Measurements from ENCODE around the gene SLC23A2.

DNA sequence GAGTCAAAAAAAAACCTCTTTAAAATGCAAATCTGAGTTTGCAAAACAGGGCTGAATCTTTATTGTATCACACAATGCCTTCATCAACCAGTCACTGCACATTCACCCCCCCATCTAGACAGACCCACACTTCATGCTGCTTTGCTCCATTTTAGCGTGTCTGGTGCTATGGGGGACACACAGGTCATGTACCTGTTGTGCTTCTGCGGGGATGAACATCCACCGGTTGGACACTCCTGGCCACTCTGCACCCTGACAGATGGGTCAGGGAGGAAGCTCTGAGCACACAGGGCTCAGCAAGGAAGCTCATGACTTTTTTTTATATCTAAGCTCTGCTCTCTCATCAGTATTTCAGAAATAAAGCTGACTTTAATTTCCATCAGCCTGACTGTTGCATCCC, 143.3 kb downstream of the SLC23A2 start:
- TF ChIP-seq POLR2AphosphoS5 (IDR thresholded peaks at IDR 0.05) = no peak
- TF ChIP-seq, protein P1, sequence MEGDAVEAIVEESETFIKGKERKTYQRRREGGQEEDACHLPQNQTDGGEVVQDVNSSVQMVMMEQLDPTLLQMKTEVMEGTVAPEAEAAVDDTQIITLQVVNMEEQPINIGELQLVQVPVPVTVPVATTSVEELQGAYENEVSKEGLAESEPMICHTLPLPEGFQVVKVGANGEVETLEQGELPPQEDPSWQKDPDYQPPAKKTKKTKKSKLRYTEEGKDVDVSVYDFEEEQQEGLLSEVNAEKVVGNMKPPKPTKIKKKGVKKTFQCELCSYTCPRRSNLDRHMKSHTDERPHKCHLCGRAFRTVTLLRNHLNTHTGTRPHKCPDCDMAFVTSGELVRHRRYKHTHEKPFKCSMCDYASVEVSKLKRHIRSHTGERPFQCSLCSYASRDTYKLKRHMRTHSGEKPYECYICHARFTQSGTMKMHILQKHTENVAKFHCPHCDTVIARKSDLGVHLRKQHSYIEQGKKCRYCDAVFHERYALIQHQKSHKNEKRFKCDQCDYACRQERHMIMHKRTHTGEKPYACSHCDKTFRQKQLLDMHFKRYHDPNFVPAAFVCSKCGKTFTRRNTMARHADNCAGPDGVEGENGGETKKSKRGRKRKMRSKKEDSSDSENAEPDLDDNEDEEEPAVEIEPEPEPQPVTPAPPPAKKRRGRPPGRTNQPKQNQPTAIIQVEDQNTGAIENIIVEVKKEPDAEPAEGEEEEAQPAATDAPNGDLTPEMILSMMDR (IDR thresholded peaks at IDR 0.05) = no peak
- TF ChIP-seq POLR2A (IDR thresholded peaks at IDR 0.05) = no peak
